ENCODE data around the gene CHRM2. TPM values are rescaled to one million over a fixed set of nuclear protein-coding genes. Genes with fewer than 3 reads are reported as not detected.

CHRM2 gene
- total and polyA plus RNA-seq, 2 donors = under 0.01 to 0.33 TPM

DNA sequence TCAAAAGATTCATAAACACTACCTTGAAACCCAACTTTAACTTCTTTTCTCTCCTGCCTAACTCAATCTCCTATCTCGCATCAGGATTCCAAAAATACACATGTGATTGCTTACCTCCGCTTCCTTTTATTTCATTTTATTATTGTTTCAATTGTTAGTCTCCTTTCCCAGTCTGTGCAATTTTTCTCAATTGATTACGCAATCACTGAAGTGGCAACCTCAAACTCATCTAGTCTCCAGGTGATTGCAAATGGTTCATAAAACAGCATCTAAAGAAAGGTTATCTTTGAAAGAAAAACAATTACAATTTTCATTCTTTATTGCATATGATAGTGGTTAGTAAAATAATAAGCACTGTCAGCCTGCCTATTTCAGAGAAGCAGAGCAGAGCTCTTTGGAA, 45.6 kb downstream of the CHRM2 start:
- Histone ChIP-seq H3K4me1 (ENCODE audit: control insufficient read depth in 2 of 2, insufficient read depth in 2 of 2, low read length in 2 of 2) (no peaks in the 10 kb centered on the region), H3K4me3 (ENCODE audit: low read length in 2 of 2) (no peak overlapping the region), H3K27me3 (ENCODE audit: control insufficient read depth in 2 of 2, insufficient read depth in 1 of 2, low read length in 1 of 2) (no peaks in the 10 kb centered on the region), H3K36me3 (ENCODE audit: control insufficient read depth in 2 of 2, insufficient read depth in 2 of 2, low read length in 1 of 2) (no peaks in the 10 kb centered on the region), H3K9me3 (ENCODE audit: control insufficient read depth in 2 of 2, insufficient read depth in 1 of 2, low read length in 1 of 2) (no peaks in the 10 kb centered on the region), H3K27ac (ENCODE audit: low read depth in 1 of 2, low read length in 1 of 2) (no peak overlapping the region)
- WGBS = 94% methylated on average over 3 of the region's 3 CpGs
- no peak for DNase-seq (ENCODE audit: low read depth in 6 of 9, low spot score in 9 of 9)

DNA sequence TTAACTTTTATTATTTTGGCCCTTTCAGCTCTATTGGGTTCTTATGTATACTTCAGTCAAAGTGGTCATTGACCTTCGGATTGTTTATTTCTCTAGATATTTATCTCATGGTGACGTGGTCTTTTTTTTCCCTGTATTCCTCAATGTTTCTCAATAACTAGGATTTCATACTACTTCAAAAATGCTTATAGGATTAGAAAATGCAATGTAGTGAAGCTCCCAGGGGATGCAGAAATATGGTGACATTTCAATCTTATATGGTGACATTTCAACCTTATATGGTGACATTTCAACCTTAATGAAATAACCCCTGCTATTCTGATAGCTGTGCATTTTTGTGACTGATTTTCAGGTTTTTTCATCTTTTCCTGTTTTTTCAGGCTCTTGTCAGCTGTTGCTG, 51.4 kb downstream of the CHRM2 start:
- WGBS = 94% methylated on average over 2 of the region's 2 CpGs
- Histone ChIP-seq H3K27me3 (ENCODE audit: control insufficient read depth in 2 of 2, insufficient read depth in 1 of 2, low read length in 1 of 2) (no peaks in the 10 kb centered on the region), H3K36me3 (ENCODE audit: control insufficient read depth in 2 of 2, insufficient read depth in 2 of 2, low read length in 1 of 2) (no peaks in the 10 kb centered on the region), H3K4me1 (ENCODE audit: control insufficient read depth in 2 of 2, insufficient read depth in 2 of 2, low read length in 2 of 2) (no peaks in the 10 kb centered on the region), H3K4me3 (ENCODE audit: low read length in 2 of 2) (no peak overlapping the region), H3K9me3 (ENCODE audit: control insufficient read depth in 2 of 2, insufficient read depth in 1 of 2, low read length in 1 of 2) (no peaks in the 10 kb centered on the region), H3K27ac (ENCODE audit: low read depth in 1 of 2, low read length in 1 of 2) (no peak overlapping the region)
- DNase-seq (ENCODE audit: low read depth in 6 of 9, low spot score in 9 of 9) = no peak

DNA sequence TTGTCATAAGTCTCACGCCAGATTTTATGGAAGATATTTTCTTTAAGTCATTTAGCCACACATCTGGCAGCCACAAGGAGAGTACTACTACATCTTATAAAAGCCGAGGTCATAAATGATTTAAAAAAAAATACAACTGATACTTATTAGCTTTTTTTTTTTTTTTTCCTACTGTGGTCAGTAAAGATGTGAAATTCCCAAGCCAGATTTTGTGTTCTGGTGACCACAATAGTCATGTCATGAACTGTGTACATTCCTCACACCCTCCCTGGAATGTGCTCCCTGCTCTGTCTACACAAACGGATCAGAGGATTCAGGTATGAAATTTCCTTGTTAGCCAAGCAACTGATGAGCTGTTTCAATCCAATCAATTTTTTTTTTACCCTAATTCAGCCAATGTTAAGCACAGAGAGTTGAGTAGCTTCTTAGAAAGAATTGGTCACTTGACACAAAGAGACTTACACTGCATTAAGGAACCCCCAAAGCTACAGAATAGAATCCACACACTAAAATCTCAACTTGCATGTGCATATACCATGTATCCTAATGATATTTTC, 54.7 kb downstream of the CHRM2 start:
- H3K4me3 ChIP-seq (ENCODE audit: low read length in 2 of 2) = no peak overlapping the region
- no peak overlapping the region for H3K27ac ChIP-seq (ENCODE audit: low read depth in 1 of 2, low read length in 1 of 2)
- WGBS = 79% methylated on average over 3 of the region's 3 CpGs
- DNase-seq (ENCODE audit: low read depth in 6 of 9, low spot score in 9 of 9) = no peak
- H3K4me1 ChIP-seq (ENCODE audit: control insufficient read depth in 2 of 2, insufficient read depth in 2 of 2, low read length in 2 of 2) = no peaks in the 10 kb centered on the region
- H3K27me3 ChIP-seq (ENCODE audit: control insufficient read depth in 2 of 2, insufficient read depth in 1 of 2, low read length in 1 of 2) = no peaks in the 10 kb centered on the region
- no peaks in the 10 kb centered on the region for H3K36me3 ChIP-seq (ENCODE audit: control insufficient read depth in 2 of 2, insufficient read depth in 2 of 2, low read length in 1 of 2)
- no peaks in the 10 kb centered on the region for H3K9me3 ChIP-seq (ENCODE audit: control insufficient read depth in 2 of 2, insufficient read depth in 1 of 2, low read length in 1 of 2)

DNA sequence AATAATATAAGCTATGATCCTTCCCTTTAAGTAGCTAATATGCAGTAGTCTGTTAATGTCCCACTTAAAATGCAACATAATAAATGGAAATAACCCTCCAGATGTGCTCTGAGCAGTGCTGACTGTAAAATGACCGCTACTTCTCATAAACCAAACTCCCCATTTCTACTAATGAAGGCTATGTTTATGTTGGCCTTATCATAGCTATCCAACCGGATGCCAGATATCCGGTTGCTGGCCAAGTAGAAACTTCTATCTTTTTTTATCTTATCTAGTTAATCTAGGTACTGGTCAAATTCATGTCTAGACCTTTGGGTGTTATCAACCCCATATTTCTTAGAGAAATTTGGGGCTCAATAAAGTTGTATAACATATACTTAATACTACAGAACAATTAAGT, 56.6 kb downstream of the CHRM2 start:
- no peaks in the 10 kb centered on the region for H3K4me1 ChIP-seq (ENCODE audit: control insufficient read depth in 2 of 2, insufficient read depth in 2 of 2, low read length in 2 of 2)
- H3K27ac ChIP-seq (ENCODE audit: low read depth in 1 of 2, low read length in 1 of 2) = no peak overlapping the region
- H3K9me3 ChIP-seq (ENCODE audit: control insufficient read depth in 2 of 2, insufficient read depth in 1 of 2, low read length in 1 of 2) = no peaks in the 10 kb centered on the region
- H3K4me3 ChIP-seq (ENCODE audit: low read length in 2 of 2) = no peak overlapping the region
- H3K27me3 ChIP-seq (ENCODE audit: control insufficient read depth in 2 of 2, insufficient read depth in 1 of 2, low read length in 1 of 2) = no peaks in the 10 kb centered on the region
- H3K36me3 ChIP-seq (ENCODE audit: control insufficient read depth in 2 of 2, insufficient read depth in 2 of 2, low read length in 1 of 2) = no peaks in the 10 kb centered on the region
- WGBS = 30% methylated on average over 3 of the region's 3 CpGs
- no peak for DNase-seq (ENCODE audit: low read depth in 6 of 9, low spot score in 9 of 9)

DNA sequence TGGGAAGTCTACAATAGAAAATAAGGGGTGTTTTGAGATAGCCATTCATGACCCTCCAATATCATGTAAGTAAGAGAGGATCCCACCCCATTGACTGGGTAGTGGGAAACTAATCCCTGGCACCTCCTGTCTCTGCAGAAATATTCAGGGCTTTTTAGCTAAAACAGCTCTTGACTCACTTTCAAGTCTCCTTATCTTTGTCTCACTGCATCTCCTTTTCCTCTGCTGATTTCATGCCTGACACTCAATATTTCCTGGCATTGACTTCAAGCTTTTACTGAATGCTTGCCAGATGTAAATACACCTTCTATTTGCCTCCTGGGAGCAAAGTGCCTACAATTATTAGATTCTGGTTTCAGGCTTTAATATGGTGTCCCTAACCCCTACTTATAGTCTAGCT, 57.1 kb downstream of the CHRM2 start:
- H3K36me3 ChIP-seq (ENCODE audit: control insufficient read depth in 2 of 2, insufficient read depth in 2 of 2, low read length in 1 of 2) = no peaks in the 10 kb centered on the region
- no peak for DNase-seq (ENCODE audit: low read depth in 6 of 9, low spot score in 9 of 9)
- H3K9me3 ChIP-seq (ENCODE audit: control insufficient read depth in 2 of 2, insufficient read depth in 1 of 2, low read length in 1 of 2) = no peaks in the 10 kb centered on the region
- H3K27ac ChIP-seq (ENCODE audit: low read depth in 1 of 2, low read length in 1 of 2) = no peak overlapping the region
- H3K4me1 ChIP-seq (ENCODE audit: control insufficient read depth in 2 of 2, insufficient read depth in 2 of 2, low read length in 2 of 2) = no peaks in the 10 kb centered on the region
- H3K27me3 ChIP-seq (ENCODE audit: control insufficient read depth in 2 of 2, insufficient read depth in 1 of 2, low read length in 1 of 2) = no peaks in the 10 kb centered on the region
- no peak overlapping the region for H3K4me3 ChIP-seq (ENCODE audit: low read length in 2 of 2)

DNA sequence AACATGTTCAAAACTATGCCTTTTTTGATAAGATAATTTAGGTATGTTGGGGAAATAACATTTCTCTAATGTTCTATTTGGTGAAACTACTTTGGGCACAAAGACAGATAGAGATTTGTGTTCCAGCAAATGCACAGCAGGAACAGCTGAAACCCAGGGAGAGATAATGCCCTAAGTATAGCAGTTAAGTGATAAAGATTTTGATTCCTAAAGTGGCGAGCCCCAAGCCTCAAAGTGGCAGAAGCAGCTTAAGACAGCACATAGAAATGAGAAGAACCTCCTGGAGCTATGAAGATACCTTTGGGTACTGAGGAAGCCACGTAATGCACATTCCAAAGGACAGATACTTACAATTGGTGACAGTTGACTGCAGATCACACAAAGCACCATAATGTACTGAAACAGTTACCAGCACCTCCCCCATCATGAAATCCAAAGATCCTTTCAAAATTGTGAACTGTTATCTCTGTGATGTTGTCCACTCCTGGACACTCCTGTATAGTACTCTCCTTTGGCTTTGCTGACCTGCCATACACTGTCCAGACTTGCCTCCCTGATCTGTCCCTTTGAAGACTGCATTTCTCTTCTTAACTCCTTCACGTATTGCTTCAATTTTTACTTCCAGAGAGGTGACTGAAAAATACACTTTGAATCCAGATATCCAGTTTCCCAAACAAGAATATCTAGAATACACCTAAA, 62.9 kb downstream of the CHRM2 start:
- 89% methylated on average over 3 of the region's 3 CpGs for WGBS
- H3K36me3 ChIP-seq (ENCODE audit: control insufficient read depth in 2 of 2, insufficient read depth in 2 of 2, low read length in 1 of 2) = no peaks in the 10 kb centered on the region
- H3K27ac ChIP-seq (ENCODE audit: low read depth in 1 of 2, low read length in 1 of 2) = no peak overlapping the region
- no peaks in the 10 kb centered on the region for H3K4me1 ChIP-seq (ENCODE audit: control insufficient read depth in 2 of 2, insufficient read depth in 2 of 2, low read length in 2 of 2)
- no peaks in the 10 kb centered on the region for H3K27me3 ChIP-seq (ENCODE audit: control insufficient read depth in 2 of 2, insufficient read depth in 1 of 2, low read length in 1 of 2)
- DNase-seq (ENCODE audit: low read depth in 6 of 9, low spot score in 9 of 9) = no peak
- H3K9me3 ChIP-seq (ENCODE audit: control insufficient read depth in 2 of 2, insufficient read depth in 1 of 2, low read length in 1 of 2) = no peaks in the 10 kb centered on the region
- no peak overlapping the region for H3K4me3 ChIP-seq (ENCODE audit: low read length in 2 of 2)

DNA sequence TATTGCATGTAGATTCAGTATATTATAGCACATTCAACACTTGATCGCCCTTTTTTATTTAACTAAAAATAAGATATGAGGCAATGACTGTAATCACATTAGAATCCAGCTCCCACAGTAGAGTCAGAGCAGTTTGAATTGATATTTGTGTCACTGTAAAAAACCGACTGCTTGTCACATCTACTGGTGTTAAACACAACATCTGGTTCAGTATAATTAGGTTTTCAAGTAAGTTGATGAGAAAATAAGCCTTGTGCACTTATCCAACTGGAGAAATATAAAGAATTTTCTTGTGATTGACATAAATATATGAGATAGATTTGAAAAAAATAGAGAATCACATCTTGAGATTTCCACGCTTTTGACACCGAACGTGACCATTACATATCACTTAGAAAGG, 69.0 kb downstream of the CHRM2 start:
- H3K27ac ChIP-seq (ENCODE audit: low read depth in 1 of 2, low read length in 1 of 2) = no peak overlapping the region
- no peak overlapping the region for H3K4me3 ChIP-seq (ENCODE audit: low read length in 2 of 2)
- WGBS = 94% methylated on average over 5 of the region's 5 CpGs
- no peaks in the 10 kb centered on the region for H3K36me3 ChIP-seq (ENCODE audit: control insufficient read depth in 2 of 2, insufficient read depth in 2 of 2, low read length in 1 of 2)
- H3K27me3 ChIP-seq (ENCODE audit: control insufficient read depth in 2 of 2, insufficient read depth in 1 of 2, low read length in 1 of 2) = no peaks in the 10 kb centered on the region
- no peaks in the 10 kb centered on the region for H3K9me3 ChIP-seq (ENCODE audit: control insufficient read depth in 2 of 2, insufficient read depth in 1 of 2, low read length in 1 of 2)
- DNase-seq (ENCODE audit: low read depth in 6 of 9, low spot score in 9 of 9) = no peak
- no peaks in the 10 kb centered on the region for H3K4me1 ChIP-seq (ENCODE audit: control insufficient read depth in 2 of 2, insufficient read depth in 2 of 2, low read length in 2 of 2)

DNA sequence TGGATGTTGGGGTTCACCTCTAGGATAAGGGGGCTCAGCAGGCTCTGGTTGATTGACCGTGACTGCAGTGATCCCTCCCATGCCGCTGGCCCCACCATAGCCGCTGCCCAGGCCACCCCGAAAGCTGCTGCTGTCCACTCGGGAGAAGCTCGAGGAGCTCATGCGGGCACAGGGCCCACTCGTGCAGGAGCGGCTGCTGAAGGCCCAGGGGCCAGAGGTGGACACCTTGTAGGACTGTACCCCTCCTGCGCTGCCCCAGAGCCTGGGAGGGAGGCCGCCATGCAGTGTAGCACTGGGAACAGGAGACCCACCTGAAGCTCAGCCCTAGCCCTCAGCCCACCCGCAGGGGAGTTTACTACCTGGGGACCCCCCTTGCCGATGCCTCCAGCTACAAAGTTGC, 70.0 kb downstream of the CHRM2 start:
- Histone ChIP-seq H3K4me3 (ENCODE audit: low read length in 2 of 2) (no peak overlapping the region), H3K9me3 (ENCODE audit: control insufficient read depth in 2 of 2, insufficient read depth in 1 of 2, low read length in 1 of 2) (no peaks in the 10 kb centered on the region), H3K36me3 (ENCODE audit: control insufficient read depth in 2 of 2, insufficient read depth in 2 of 2, low read length in 1 of 2) (no peaks in the 10 kb centered on the region), H3K27ac (ENCODE audit: low read depth in 1 of 2, low read length in 1 of 2) (no peak overlapping the region), H3K27me3 (ENCODE audit: control insufficient read depth in 2 of 2, insufficient read depth in 1 of 2, low read length in 1 of 2) (no peaks in the 10 kb centered on the region), H3K4me1 (ENCODE audit: control insufficient read depth in 2 of 2, insufficient read depth in 2 of 2, low read length in 2 of 2) (no peaks in the 10 kb centered on the region)
- WGBS = 98% methylated on average over 13 of the region's 13 CpGs
- no peak for DNase-seq (ENCODE audit: low read depth in 6 of 9, low spot score in 9 of 9)

DNA sequence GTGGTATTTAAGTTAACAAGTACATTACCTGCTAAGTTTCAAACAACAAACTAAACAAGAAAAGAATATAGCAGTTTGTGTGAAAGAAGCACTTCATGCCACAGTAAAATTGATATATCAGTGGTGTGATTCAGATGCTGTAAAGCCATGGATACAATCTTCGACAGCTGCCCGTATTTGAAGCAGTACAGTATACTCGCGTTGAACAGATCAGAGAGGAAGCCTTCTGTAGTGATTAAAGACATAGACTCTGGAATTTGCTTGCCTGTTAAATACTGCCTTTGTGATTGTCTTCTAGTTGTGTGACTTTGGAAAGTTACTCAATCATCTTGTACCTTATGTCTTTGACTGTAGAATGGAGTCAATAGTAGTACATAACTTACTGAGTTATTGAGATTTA, 71.7 kb downstream of the CHRM2 start:
- H3K27ac ChIP-seq (ENCODE audit: low read depth in 1 of 2, low read length in 1 of 2) = no peak overlapping the region

More for the DNA sequence above, 71.7 kb downstream of the CHRM2 start:
- Histone ChIP-seq H3K27me3 (ENCODE audit: control insufficient read depth in 2 of 2, insufficient read depth in 1 of 2, low read length in 1 of 2) (no peaks in the 10 kb centered on the region), H3K36me3 (ENCODE audit: control insufficient read depth in 2 of 2, insufficient read depth in 2 of 2, low read length in 1 of 2) (no peaks in the 10 kb centered on the region), H3K4me1 (ENCODE audit: control insufficient read depth in 2 of 2, insufficient read depth in 2 of 2, low read length in 2 of 2) (no peaks in the 10 kb centered on the region), H3K4me3 (ENCODE audit: low read length in 2 of 2) (no peak overlapping the region), H3K9me3 (ENCODE audit: control insufficient read depth in 2 of 2, insufficient read depth in 1 of 2, low read length in 1 of 2) (no peaks in the 10 kb centered on the region)
- WGBS = 97% methylated on average over 4 of the region's 4 CpGs
- DNase-seq (ENCODE audit: low read depth in 6 of 9, low spot score in 9 of 9) = no peak

Data from thymus (tissue), 11 donors.